K562 (cell line): ENCODE results near the gene PRPF38A. TPM values are rescaled to one million over a fixed set of nuclear protein-coding genes. Genes with fewer than 3 reads are reported as not detected.
A peak's percentile ranks its signal among the peaks of the same experiment; 100 is the strongest.

Source experiments
- ATF7 ChIP-seq: fragments of 450-650 bp; IDR thresholded peaks from 2 replicates; pipeline ENCODE4 v1.7.1; 2014; ENCODE audit warnings: mild to moderate bottlenecking, moderate library complexity
- BRCA1 ChIP-seq, 2 experiments: fragments of 450-650 bp in 1 of 2; sonication (generic) in 1 of 2; formaldehyde crosslinking in 1 of 2; IDR thresholded peaks; 2 replicates each; pipeline versions ENCODE4 v1.5.0 to v1.6.1; 2017 to 2020; ENCODE audit warnings: mild to moderate bottlenecking in 1 of 2, missing genetic modification reagents in 1 of 2
- MAFF ChIP-seq: IDR thresholded peaks from 2 replicates; pipeline ENCODE4 v1.6.1; 2012; ENCODE audit warnings: low read length, improper control_type of control experiment
- NCOA4 ChIP-seq: fragments of 450-650 bp; IDR thresholded peaks from 2 replicates; pipeline ENCODE4 v1.6.1; 2018; ENCODE audit warnings: mild to moderate bottlenecking; ENCODE audit not compliant: partially characterized antibody
- SRSF9 ChIP-seq: fragments of 200-400 bp; formaldehyde crosslinking; IDR thresholded peaks from 2 replicates; pipeline ENCODE4 v1.6.1; 2017; ENCODE audit warnings: low read depth, low read length, borderline replicate concordance
- THRAP3 ChIP-seq: fragments of 450-650 bp; IDR thresholded peaks from 2 replicates; pipeline ENCODE4 v1.6.1; 2016; ENCODE audit warnings: mild to moderate bottlenecking, inconsistent platforms, borderline replicate concordance
- ZNF436 ChIP-seq: fragments of 250-450, 450-650 bp; sonication (Bioruptor Pico); formaldehyde crosslinking; IDR thresholded peaks from 2 replicates; pipeline ENCODE4 v1.7.0; 2020; ENCODE audit warnings: mild to moderate bottlenecking
- polyA plus RNA-seq, 8 experiments: library from polyadenylated mRNA; depleted of rRNA in 4 of 8; stranded (reverse) in 5 of 8; unstranded in 3 of 8; fragments of >200 nt; fragmentation: Nextera tagmentation in 2 of 8; fragmentation: Illumina TruSeq in 1 of 8; extraction: Ambion mirVana in 2 of 8; extraction: Trizol in 1 of 8; gene quantifications; 2 replicates each; pipeline versions ENCODE4 v1.2.1 to v1.2.3, GENCODE V29; 2011 to 2014; ENCODE audit warnings: inconsistent platforms in 1 of 8, missing spikeins in 1 of 8
- total RNA-seq, 7 experiments: library from RNA; depleted of rRNA in 6 of 7; stranded (reverse); fragments of >200 nt in 6 of 7; fragmentation: Illumina TruSeq in 2 of 7; extraction: Trizol in 2 of 7; gene quantifications; 2 replicates each; pipeline versions ENCODE4 v1.2.1 to v1.2.3, GENCODE V29; 2011 to 2021; ENCODE audit warnings: low replicate concordance in 1 of 7
- TF ChIP-seq, protein P1 (sequence below): fragments of 250-450 bp; sonication (Bioruptor Pico); IDR thresholded peaks from 2 replicates; pipeline ENCODE4 v1.8.0; 2022; ENCODE audit warnings: inconsistent platforms
- TF ChIP-seq, protein P2 (sequence below), 2 experiments: fragments of 450-650 bp; formaldehyde crosslinking in 1 of 2; IDR thresholded peaks; 2 replicates each; pipeline versions ENCODE4 v1.4.0 to v1.6.1; 2014 to 2020; ENCODE audit warnings: mild to moderate bottlenecking in 2 of 2, borderline replicate concordance in 1 of 2, low read depth in 1 of 2
- TF ChIP-seq, protein P3 (sequence below): fragments of 450-650 bp; formaldehyde crosslinking; IDR thresholded peaks from 2 replicates; pipeline ENCODE4 v1.4.0; 2022; ENCODE audit warnings: missing genetic modification characterization
- TF ChIP-seq, protein P4 (sequence below): sonication (generic); formaldehyde crosslinking; IDR thresholded peaks from 2 replicates; pipeline ENCODE4 v1.8.1; 2023; ENCODE audit warnings: mild to moderate bottlenecking, missing genetic modification reagents

Gene PRPF38A
- total and polyA plus RNA-seq, 9 of the 15 experiments (the other 6 are each of a cell fraction or from before 2014, with no cell fraction given): 53.6 to 198 (median 89.2) TPM

DNA sequence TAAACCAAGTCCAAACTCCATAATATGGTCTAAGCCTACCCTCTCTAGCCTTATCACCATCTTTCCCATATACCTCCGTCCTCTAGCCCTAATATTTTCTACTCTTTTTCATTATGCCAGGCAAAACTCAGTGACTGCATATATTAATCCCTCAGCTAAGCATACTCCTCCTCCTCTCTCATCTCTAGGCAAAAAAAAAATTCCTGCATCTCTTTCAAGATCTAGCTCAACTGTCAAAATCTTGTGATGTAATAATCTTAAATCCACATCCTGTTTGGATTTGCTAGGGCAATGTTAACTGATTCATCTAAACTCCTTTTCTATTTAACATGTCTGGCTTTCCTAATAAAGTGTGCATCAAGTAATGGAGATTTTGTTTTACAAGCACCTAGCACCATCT lies 20.4 kb downstream of the PRPF38A start (continued):
- TF ChIP-seq, protein P1, sequence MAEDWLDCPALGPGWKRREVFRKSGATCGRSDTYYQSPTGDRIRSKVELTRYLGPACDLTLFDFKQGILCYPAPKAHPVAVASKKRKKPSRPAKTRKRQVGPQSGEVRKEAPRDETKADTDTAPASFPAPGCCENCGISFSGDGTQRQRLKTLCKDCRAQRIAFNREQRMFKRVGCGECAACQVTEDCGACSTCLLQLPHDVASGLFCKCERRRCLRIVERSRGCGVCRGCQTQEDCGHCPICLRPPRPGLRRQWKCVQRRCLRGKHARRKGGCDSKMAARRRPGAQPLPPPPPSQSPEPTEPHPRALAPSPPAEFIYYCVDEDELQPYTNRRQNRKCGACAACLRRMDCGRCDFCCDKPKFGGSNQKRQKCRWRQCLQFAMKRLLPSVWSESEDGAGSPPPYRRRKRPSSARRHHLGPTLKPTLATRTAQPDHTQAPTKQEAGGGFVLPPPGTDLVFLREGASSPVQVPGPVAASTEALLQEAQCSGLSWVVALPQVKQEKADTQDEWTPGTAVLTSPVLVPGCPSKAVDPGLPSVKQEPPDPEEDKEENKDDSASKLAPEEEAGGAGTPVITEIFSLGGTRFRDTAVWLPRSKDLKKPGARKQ (CRISPR knock-in tag): no peak
- no peak for TF ChIP-seq BRCA1 (IDR thresholded peaks at IDR 0.05)
- TF ChIP-seq BRCA1 (CRISPR knock-in tag; IDR thresholded peaks at IDR 0.05): no peak
- TF ChIP-seq SRSF9: no peak
- 0 out of 2 replicates have a peak, but pooled peaks have one; percentile 12 for TF ChIP-seq ATF7
- TF ChIP-seq, protein P2, sequence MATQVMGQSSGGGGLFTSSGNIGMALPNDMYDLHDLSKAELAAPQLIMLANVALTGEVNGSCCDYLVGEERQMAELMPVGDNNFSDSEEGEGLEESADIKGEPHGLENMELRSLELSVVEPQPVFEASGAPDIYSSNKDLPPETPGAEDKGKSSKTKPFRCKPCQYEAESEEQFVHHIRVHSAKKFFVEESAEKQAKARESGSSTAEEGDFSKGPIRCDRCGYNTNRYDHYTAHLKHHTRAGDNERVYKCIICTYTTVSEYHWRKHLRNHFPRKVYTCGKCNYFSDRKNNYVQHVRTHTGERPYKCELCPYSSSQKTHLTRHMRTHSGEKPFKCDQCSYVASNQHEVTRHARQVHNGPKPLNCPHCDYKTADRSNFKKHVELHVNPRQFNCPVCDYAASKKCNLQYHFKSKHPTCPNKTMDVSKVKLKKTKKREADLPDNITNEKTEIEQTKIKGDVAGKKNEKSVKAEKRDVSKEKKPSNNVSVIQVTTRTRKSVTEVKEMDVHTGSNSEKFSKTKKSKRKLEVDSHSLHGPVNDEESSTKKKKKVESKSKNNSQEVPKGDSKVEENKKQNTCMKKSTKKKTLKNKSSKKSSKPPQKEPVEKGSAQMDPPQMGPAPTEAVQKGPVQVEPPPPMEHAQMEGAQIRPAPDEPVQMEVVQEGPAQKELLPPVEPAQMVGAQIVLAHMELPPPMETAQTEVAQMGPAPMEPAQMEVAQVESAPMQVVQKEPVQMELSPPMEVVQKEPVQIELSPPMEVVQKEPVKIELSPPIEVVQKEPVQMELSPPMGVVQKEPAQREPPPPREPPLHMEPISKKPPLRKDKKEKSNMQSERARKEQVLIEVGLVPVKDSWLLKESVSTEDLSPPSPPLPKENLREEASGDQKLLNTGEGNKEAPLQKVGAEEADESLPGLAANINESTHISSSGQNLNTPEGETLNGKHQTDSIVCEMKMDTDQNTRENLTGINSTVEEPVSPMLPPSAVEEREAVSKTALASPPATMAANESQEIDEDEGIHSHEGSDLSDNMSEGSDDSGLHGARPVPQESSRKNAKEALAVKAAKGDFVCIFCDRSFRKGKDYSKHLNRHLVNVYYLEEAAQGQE (IDR thresholded peaks at IDR 0.05; ENCODE audit: borderline replicate concordance): no peak
- TF ChIP-seq, protein P2 (CRISPR knock-in tag; IDR thresholded peaks at IDR 0.05; ENCODE audit: low read depth): no peak
- TF ChIP-seq, protein P3, sequence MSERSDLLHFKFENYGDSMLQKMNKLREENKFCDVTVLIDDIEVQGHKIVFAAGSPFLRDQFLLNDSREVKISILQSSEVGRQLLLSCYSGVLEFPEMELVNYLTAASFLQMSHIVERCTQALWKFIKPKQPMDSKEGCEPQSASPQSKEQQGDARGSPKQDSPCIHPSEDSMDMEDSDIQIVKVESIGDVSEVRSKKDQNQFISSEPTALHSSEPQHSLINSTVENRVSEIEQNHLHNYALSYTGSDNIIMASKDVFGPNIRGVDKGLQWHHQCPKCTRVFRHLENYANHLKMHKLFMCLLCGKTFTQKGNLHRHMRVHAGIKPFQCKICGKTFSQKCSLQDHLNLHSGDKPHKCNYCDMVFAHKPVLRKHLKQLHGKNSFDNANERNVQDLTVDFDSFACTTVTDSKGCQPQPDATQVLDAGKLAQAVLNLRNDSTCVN (CRISPR knock-in tag): peak; percentile 70; the same call in 1 of the 2 replicates
- TF ChIP-seq, protein P4, sequence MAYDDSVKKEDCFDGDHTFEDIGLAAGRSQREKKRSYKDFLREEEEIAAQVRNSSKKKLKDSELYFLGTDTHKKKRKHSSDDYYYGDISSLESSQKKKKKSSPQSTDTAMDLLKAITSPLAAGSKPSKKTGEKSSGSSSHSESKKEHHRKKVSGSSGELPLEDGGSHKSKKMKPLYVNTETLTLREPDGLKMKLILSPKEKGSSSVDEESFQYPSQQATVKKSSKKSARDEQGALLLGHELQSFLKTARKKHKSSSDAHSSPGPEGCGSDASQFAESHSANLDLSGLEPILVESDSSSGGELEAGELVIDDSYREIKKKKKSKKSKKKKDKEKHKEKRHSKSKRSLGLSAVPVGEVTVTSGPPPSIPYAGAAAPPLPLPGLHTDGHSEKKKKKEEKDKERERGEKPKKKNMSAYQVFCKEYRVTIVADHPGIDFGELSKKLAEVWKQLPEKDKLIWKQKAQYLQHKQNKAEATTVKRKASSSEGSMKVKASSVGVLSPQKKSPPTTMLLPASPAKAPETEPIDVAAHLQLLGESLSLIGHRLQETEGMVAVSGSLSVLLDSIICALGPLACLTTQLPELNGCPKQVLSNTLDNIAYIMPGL (CRISPR knock-in tag): no peak
- TF ChIP-seq THRAP3: no peak
- no peak for TF ChIP-seq MAFF
- TF ChIP-seq ZNF436 (CRISPR knock-in tag): no peak
- no peak for TF ChIP-seq NCOA4
